Fibroblast of lung (primary cell): ENCODE results near the gene TBX10. TPM values are rescaled to one million over a fixed set of nuclear protein-coding genes. Genes with fewer than 3 reads are reported as not detected.

Source experiments
- DNase-seq, 2 donors: peaks; one replicate each; pipeline versions ENCODE4 v3.0.0 to v3.0.0-alpha.2; 2010; ENCODE audit warnings: low read depth in 2 of 2
- H2AFZ ChIP-seq: 2 replicates; pipeline ENCODE4 v1.5.1; 2012; ENCODE audit warnings: low read length, control low read depth, inconsistent platforms
- H3K27ac ChIP-seq: 2 replicates; pipeline ENCODE4 v1.5.1; 2011; ENCODE audit warnings: low read length, control low read depth; ENCODE audit not compliant: insufficient read depth
- H3K27me3 ChIP-seq: 2 replicates; pipeline ENCODE4 v1.5.1; 2011; ENCODE audit warnings: mild to moderate bottlenecking, low read length; ENCODE audit not compliant: control insufficient read depth, insufficient read depth
- H3K36me3 ChIP-seq: 2 replicates; pipeline ENCODE4 v1.5.1; 2011; ENCODE audit warnings: low read length; ENCODE audit not compliant: control insufficient read depth, insufficient read depth
- H3K4me1 ChIP-seq: 2 replicates; pipeline ENCODE4 v1.5.1; 2011; ENCODE audit warnings: low read length; ENCODE audit not compliant: control insufficient read depth, insufficient read depth; ENCODE audit errors: extremely low read depth
- H3K4me2 ChIP-seq: 2 replicates; pipeline ENCODE4 v1.5.1; 2011; ENCODE audit warnings: low read length, control low read depth; ENCODE audit not compliant: insufficient read depth; ENCODE audit errors: extremely low read depth
- H3K4me3 ChIP-seq, 4 experiments: fragments of 200-600 bp in 1 of 4; sonication (generic) in 1 of 4; replicated peaks in 1 of 4; 2 replicates each; pipeline ENCODE4 v1.5.1; 2011 to 2016; ENCODE audit warnings: low read length in 4 of 4, low read depth in 3 of 4, mild to moderate bottlenecking in 3 of 4, control low read depth in 2 of 4, inconsistent platforms in 1 of 4, mixed read lengths in 1 of 4; ENCODE audit not compliant: insufficient read depth in 1 of 4; ENCODE audit errors: control extremely low read depth in 1 of 4
- H3K79me2 ChIP-seq: 2 replicates; pipeline ENCODE4 v1.5.1; 2012; ENCODE audit warnings: mild to moderate bottlenecking, low read length, inconsistent platforms; ENCODE audit not compliant: control insufficient read depth, insufficient read depth
- H3K9ac ChIP-seq: 2 replicates; pipeline ENCODE4 v1.5.1; 2011; ENCODE audit warnings: mild to moderate bottlenecking, low read length, control low read depth; ENCODE audit not compliant: insufficient read depth
- H3K9me3 ChIP-seq: 2 replicates; pipeline ENCODE4 v1.5.1; 2012; ENCODE audit warnings: low read depth, low read length; ENCODE audit not compliant: control insufficient read depth, insufficient read depth
- H4K20me1 ChIP-seq: 2 replicates; pipeline ENCODE4 v1.5.1; 2011; ENCODE audit warnings: low read length; ENCODE audit not compliant: control insufficient read depth, insufficient read depth; ENCODE audit errors: extremely low read depth
- CTCF ChIP-seq, 2 donors: IDR thresholded peaks in 1 of 2; conservative IDR thresholded peaks in 1 of 2; 1 replicate in 1 of 2; 2 replicates in 1 of 2; pipeline ENCODE4 v1.5.1; 2011 to 2012; ENCODE audit warnings: low read length in 2 of 2, control low read depth in 1 of 2, inconsistent platforms in 1 of 2, low read depth in 1 of 2, mild to moderate bottlenecking in 1 of 2
- EZH2 ChIP-seq: IDR thresholded peaks from 2 replicates; pipeline ENCODE4 v1.5.1; 2012; ENCODE audit warnings: low read length, control low read depth, mild to moderate bottlenecking; ENCODE audit errors: missing control alignments
- polyA plus RNA-seq, 2 donors: library from polyadenylated mRNA; depleted of rRNA in 1 of 2; stranded (reverse) in 1 of 2; unstranded in 1 of 2; fragments of >200 nt; gene quantifications; 2 replicates each; pipeline ENCODE4 v1.2.1, GENCODE V29; 2011 to 2012; ENCODE audit warnings: missing spikeins in 1 of 2
- total RNA-seq: library from RNA; depleted of rRNA; stranded (reverse); fragments of >200 nt; gene quantifications from 2 replicates; pipeline ENCODE4 v1.2.1, GENCODE V29; 2014

TBX10 gene
- total and polyA plus RNA-seq, 2 donors (not counting 1 experiment from before 2014, with no cell fraction given), result not detected

- H3K9me3 ChIP-seq, result no peaks in the 10 kb centered on the region
- no peak for DNase-seq
- no peaks in the 10 kb centered on the region for H4K20me1 ChIP-seq
- no peaks in the 10 kb centered on the region for H3K4me1 ChIP-seq
- H3K4me2 ChIP-seq, result no peak overlapping the region
- H3K4me3 ChIP-seq, result no peak overlapping the region
- H3K79me2 ChIP-seq, result no peaks in the 10 kb centered on the region
- H2AFZ ChIP-seq, result no peak overlapping the region
- no peak overlapping the region for H3K27ac ChIP-seq
- no peaks in the 10 kb centered on the region for H3K27me3 ChIP-seq
- H3K36me3 ChIP-seq, result no peaks in the 10 kb centered on the region
- no peak for TF ChIP-seq EZH2
- TF ChIP-seq CTCF (conservative IDR thresholded peaks at IDR 0.05 in 1 of 2, IDR thresholded peaks at IDR 0.05 in 1 of 2; ENCODE audit: low read depth in 1 of 2, low read length in 2 of 2), result no peak
- H3K9ac ChIP-seq, result no peak overlapping the region
Observed at GRCh38 chr11:67665541-67666302, 26.2 kb upstream of the TBX10 start.

- no peaks in the 10 kb centered on the region for H3K9me3 ChIP-seq
- no peak overlapping the region for H2AFZ ChIP-seq
- H3K27ac ChIP-seq, result no peak overlapping the region
- no peak overlapping the region for H3K4me2 ChIP-seq
- no peaks in the 10 kb centered on the region for H3K4me1 ChIP-seq
- H3K27me3 ChIP-seq, result no peaks in the 10 kb centered on the region
- no peak for TF ChIP-seq EZH2
- no peaks in the 10 kb centered on the region for H4K20me1 ChIP-seq
- no peak for DNase-seq
- H3K79me2 ChIP-seq, result no peaks in the 10 kb centered on the region
- no peak overlapping the region for H3K4me3 ChIP-seq
- no peaks in the 10 kb centered on the region for H3K36me3 ChIP-seq
- no peak overlapping the region for H3K9ac ChIP-seq
Observed at GRCh38 chr11:67664696-67665540, 25.4 kb upstream of the TBX10 start.

- no peak overlapping the region for H3K4me2 ChIP-seq
- no peaks in the 10 kb centered on the region for H4K20me1 ChIP-seq
- no peaks in the 10 kb centered on the region for H3K27me3 ChIP-seq
- DNase-seq, result no peak
- TF ChIP-seq EZH2, result no peak
- TF ChIP-seq CTCF (conservative IDR thresholded peaks at IDR 0.05 in 1 of 2, IDR thresholded peaks at IDR 0.05 in 1 of 2; ENCODE audit: low read depth in 1 of 2, low read length in 2 of 2), result no peak
- H3K79me2 ChIP-seq, result no peaks in the 10 kb centered on the region
- H3K9me3 ChIP-seq, result no peaks in the 10 kb centered on the region
- no peak overlapping the region for H3K4me3 ChIP-seq
- no peak overlapping the region for H3K9ac ChIP-seq
- no peak overlapping the region for H2AFZ ChIP-seq
- no peak overlapping the region for H3K27ac ChIP-seq
- H3K4me1 ChIP-seq, result no peaks in the 10 kb centered on the region
- no peaks in the 10 kb centered on the region for H3K36me3 ChIP-seq
Observed at GRCh38 chr11:67664213-67664585, 24.6 kb upstream of the TBX10 start.
